Measurements from ENCODE around the gene EIF4B. TPM values are rescaled to one million over a fixed set of nuclear protein-coding genes. Genes with fewer than 3 reads are reported as not detected.

Gene EIF4B
- total RNA-seq, 1 experiment from 2014 or later: 531 TPM

- CTCF ChIA-PET: interaction anchor here (0.7 kb wide), 1 partner anchor 226 kb away, joined by 3 read pairs; no protein-coding TSS in a partner anchor
- no peaks in the 10 kb centered on the region for H3K27me3 ChIP-seq (ENCODE audit: insufficient read depth, low read depth)
- TF ChIP-seq CTCF (conservative IDR thresholded peaks at IDR 0.05): no peak
- TF ChIP-seq EZH2 (IDR thresholded peaks at IDR 0.05; ENCODE audit: low read depth): no peak
- no peak overlapping the region for H3K4me2 ChIP-seq
- H3K4me1 ChIP-seq (replicated peaks; ENCODE audit: insufficient read depth): peaks cover 17% of the 10 kb centered on the region
- POLR2A ChIA-PET (ENCODE audit: unreplicated experiment): no interaction called here
- no peak overlapping the region for H2AFZ ChIP-seq
- H3K36me3 ChIP-seq (ENCODE audit: low read depth): peaks cover 21% of the 10 kb centered on the region
- no peaks in the 10 kb centered on the region for H3K9me2 ChIP-seq (ENCODE audit: insufficient read depth)
- no peaks in the 10 kb centered on the region for H3K9me3 ChIP-seq (ENCODE audit: insufficient read depth, low read depth)
- no peak overlapping the region for H3K4me3 ChIP-seq
- H4K20me1 ChIP-seq (ENCODE audit: insufficient read depth): peaks cover 24% of the 10 kb centered on the region
- no peaks in the 10 kb centered on the region for H3K79me2 ChIP-seq (ENCODE audit: low read depth)
- BruUV-seq (replicated peaks): no TSS peak
- peaks cover 77% of the 10 kb centered on the region for H3F3A ChIP-seq (ENCODE audit: insufficient read depth, low read depth)
- intact Hi-C loops (cut with micrococcal nuclease; ENCODE audit: unreplicated experiment): no loop called here
- H3K27ac ChIP-seq: no peak overlapping the region
- DNase-seq: no peak
Measured at GRCh38 chr12:53042607-53043454, 36.6 kb downstream of the EIF4B start.

GRCh38 chr12:53044052-53044581 lies 37.9 kb downstream of the EIF4B start:
- no peak for DNase-seq
- Histone ChIP-seq H3K27ac (no peak overlapping the region), H3F3A (ENCODE audit: insufficient read depth, low read depth) (peaks cover 77% of the 10 kb centered on the region), H3K4me1 (replicated peaks; ENCODE audit: insufficient read depth) (peaks cover 17% of the 10 kb centered on the region), H3K27me3 (ENCODE audit: insufficient read depth, low read depth) (no peaks in the 10 kb centered on the region), H4K20me1 (ENCODE audit: insufficient read depth) (peaks cover 12% of the 10 kb centered on the region), H3K4me2 (no peak overlapping the region), H3K79me2 (ENCODE audit: low read depth) (no peaks in the 10 kb centered on the region), H3K4me3 (no peak overlapping the region), H3K9me2 (ENCODE audit: insufficient read depth) (no peaks in the 10 kb centered on the region), H3K36me3 (ENCODE audit: low read depth) (peaks cover 8% of the 10 kb centered on the region), H2AFZ (no peak overlapping the region), H3K9me3 (ENCODE audit: insufficient read depth, low read depth) (no peaks in the 10 kb centered on the region)
- no TSS peak for BruUV-seq (replicated peaks)
- POLR2A ChIA-PET (ENCODE audit: unreplicated experiment): no interaction called here
- no peak for TF ChIP-seq CTCF (conservative IDR thresholded peaks at IDR 0.05)
- TF ChIP-seq EZH2 (IDR thresholded peaks at IDR 0.05; ENCODE audit: low read depth): no peak
- intact Hi-C loops (cut with micrococcal nuclease; ENCODE audit: unreplicated experiment): no loop called here
- CTCF ChIA-PET: no interaction called here

- H3K4me3 ChIP-seq: peak overlapping the region; percentile 89; the same call in 1 of the 2 replicates
- H3K79me2 ChIP-seq (ENCODE audit: low read depth): no peaks in the 10 kb centered on the region
- 0 out of 2 replicates have a peak, but pooled peaks cover 8% of the 10 kb centered on the region for H4K20me1 ChIP-seq (ENCODE audit: insufficient read depth)
- peaks cover 73% of the 10 kb centered on the region for H3F3A ChIP-seq (ENCODE audit: insufficient read depth, low read depth)
- ChIA-PET POLR2A (ENCODE audit: unreplicated experiment) (interaction anchor here (0.6 to 0.8 kb wide), 2 partner anchors 53 to 1041 kb away, joined by 3 to 5 read pairs; no protein-coding TSS in a partner anchor), CTCF (no interaction called here)
- H3K27ac ChIP-seq: no peak overlapping the region
- peaks cover 17% of the 10 kb centered on the region for H3K4me1 ChIP-seq (replicated peaks; ENCODE audit: insufficient read depth)
- no TSS peak for BruUV-seq (replicated peaks)
- intact Hi-C loops (cut with micrococcal nuclease; ENCODE audit: unreplicated experiment): loop anchor here (5.0 kb wide), 1 partner anchor 38 kb away; the partner anchor contains the start of gene EIF4B
- no peak for DNase-seq
- TF ChIP-seq EZH2 (IDR thresholded peaks at IDR 0.05; ENCODE audit: low read depth): no peak
- TF ChIP-seq CTCF (conservative IDR thresholded peaks at IDR 0.05): no peak
- no peaks in the 10 kb centered on the region for H3K9me2 ChIP-seq (ENCODE audit: insufficient read depth)
- no peaks in the 10 kb centered on the region for H3K27me3 ChIP-seq (ENCODE audit: insufficient read depth, low read depth)
- no peaks in the 10 kb centered on the region for H3K36me3 ChIP-seq (ENCODE audit: low read depth)
- no peak overlapping the region for H2AFZ ChIP-seq
- no peaks in the 10 kb centered on the region for H3K9me3 ChIP-seq (ENCODE audit: insufficient read depth, low read depth)
- H3K4me2 ChIP-seq: peak overlapping the region; percentile 96
Measured at GRCh38 chr12:53044896-53045695, 38.8 kb downstream of the EIF4B start.
